Fibroblast of pulmonary artery (primary cell): ENCODE results near the gene PGC.

ENCODE experiments used
- DNase-seq: peaks from one replicate; pipeline ENCODE4 v3.0.0-alpha.2; 2010; ENCODE audit warnings: low read depth
- H3K4me3 ChIP-seq: replicated peaks from 2 replicates; pipeline ENCODE4 v1.5.1; 2011; ENCODE audit warnings: low read depth, mild to moderate bottlenecking, control low read depth, low read length, moderate library complexity
- CTCF ChIP-seq: IDR thresholded peaks from 2 replicates; pipeline ENCODE4 v1.5.1; 2011; ENCODE audit warnings: mild to moderate bottlenecking, control low read depth, low read length, inconsistent platforms; ENCODE audit errors: missing control alignments

Gene PGC

DNA sequence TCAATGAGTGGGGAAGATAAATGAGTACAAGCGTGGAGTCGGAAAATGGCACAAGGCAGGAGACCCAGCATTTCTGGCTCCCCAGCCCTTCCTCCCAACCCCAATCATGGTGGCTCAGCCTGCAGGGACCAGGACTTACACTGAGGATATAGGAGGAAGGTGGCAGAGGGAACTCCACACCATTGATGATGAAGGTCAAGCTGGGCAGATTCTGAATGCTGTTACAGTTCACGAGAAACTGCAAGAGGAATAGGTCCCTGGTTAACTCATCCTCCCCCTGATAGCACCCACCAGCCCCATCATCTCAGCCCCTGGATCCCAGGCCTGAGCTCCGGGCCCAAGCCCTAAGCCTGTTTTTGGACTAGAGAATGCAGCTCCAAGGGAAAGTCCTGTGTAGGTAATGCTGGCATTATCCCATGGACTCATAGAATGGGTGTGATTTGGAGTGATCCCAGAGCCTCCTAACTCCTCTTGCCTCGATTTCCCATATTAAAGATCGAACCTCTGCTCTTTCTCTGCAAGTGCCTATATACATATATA is 9.5 kb downstream of the PGC start:
- no peak for TF ChIP-seq CTCF
- DNase-seq: no peak
- H3K4me3 ChIP-seq: no peak overlapping the region

DNA sequence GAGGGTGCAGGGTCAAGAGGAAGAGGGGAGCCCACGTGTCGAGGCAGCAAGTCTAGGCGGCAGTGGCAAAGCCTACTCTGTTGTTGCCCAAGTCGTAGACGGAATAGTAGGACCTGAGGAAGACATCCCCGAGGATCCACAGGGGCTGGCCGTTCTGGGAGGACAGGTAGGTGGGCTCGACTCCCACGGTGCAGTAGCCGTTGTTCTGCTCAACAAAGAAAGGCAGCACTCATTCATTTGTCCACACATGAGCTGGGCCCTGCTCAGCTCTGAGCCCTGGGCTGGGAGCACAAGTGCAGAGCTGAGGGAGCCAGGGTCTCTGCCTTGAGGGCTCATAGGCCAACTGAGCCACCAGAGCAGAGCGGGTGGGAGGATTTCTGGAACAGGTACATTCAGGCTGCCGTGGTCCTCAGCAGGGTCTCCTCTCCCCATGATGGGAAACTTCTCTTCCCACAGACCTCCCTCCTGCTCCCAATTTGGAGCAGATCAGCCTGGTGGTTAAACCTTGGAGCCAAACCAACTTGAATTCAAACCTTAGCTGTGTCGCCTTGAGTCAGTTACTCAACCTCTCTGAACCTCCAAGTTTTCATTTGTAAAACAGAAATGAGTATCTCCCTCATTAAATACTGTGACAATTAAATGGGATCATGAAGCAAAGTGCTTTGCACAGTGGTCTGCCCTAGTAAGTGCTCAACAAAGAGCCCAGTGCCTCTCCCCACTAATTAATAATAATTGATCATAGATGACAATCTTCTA is 10.2 kb downstream of the PGC start:
- no peak for TF ChIP-seq CTCF
- DNase-seq: no peak
- H3K4me3 ChIP-seq: no peak overlapping the region

GRCh38 chr6:41736186-41736733 is 10.9 kb downstream of the PGC start:
- DNase-seq: no peak
- no peak for TF ChIP-seq CTCF
- H3K4me3 ChIP-seq: no peak overlapping the region

DNA sequence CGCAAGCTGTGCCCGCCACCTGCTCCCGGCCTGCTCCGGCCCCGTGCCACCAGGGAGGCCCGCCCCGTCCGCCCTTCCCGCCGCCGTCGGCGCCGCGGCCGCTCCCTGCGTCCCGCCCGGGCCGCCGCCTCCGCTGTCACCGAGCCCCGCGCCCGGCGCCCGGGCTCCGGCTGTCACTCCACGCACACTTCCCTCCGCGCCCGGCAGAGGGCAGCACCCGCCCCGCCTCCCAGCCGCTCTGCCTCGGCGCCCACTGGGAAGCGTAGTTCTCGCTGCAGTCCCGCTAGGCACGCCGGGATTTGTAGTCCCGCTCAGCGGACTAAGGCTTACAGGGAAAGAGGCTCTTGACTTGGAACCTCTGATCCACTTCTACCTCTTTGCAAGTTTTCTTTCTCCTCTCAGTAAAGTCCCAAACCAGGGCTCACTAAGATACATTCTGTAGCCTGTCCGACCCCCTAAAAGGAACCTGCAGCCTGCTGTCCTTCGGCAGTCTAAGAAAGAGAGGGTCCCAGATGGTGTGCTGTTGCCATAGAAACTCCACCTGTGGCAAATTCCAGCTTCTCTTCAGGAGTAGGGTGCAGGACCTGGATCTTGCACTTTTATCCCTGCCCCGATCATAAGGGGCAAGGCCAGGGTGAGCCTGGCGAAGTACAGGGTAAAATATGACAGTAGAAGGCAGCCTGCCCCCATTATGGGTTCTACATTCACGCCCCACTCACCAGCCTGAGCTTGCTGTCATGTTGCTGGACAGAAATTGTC is 11.6 kb downstream of the PGC start, which contains the start of gene TFEB:
Gene TFEB (minus strand): TSS at position 182 of the 759 bp plus-strand sequence. CDS start 44,395 bp downstream, outside the sequence.
- DNase-seq: peak; percentile 92
- TF ChIP-seq CTCF: peak; percentile 54
- H3K4me3 ChIP-seq: peak within 1 kb of the TSS; percentile 66

- no peak for TF ChIP-seq CTCF
- peak; percentile 76 for DNase-seq
- H3K4me3 ChIP-seq: peak overlapping the region; percentile 66
Measured at GRCh38 chr6:41734666-41735426, 12.4 kb downstream of the PGC start.

- TF ChIP-seq CTCF: no peak
- peak overlapping the region; percentile 66 for H3K4me3 ChIP-seq
- DNase-seq: peak; percentile 61
Measured at GRCh38 chr6:41733707-41734665, 13.2 kb downstream of the PGC start.
